Neural cell (in vitro differentiated cells): ENCODE results near the gene SLC9A1. TPM values are rescaled to one million over a fixed set of nuclear protein-coding genes. Genes with fewer than 3 reads are reported as not detected.

Source experiments
- H2AFZ ChIP-seq: fragments of 200-600, 300-800 bp; sonication (generic), shearing (Covaris generic); 2 replicates; pipeline ENCODE4 v1.6.0; 2014; ENCODE audit warnings: low read depth, mild to moderate bottlenecking, antibody characterized with exemption, low read length, moderate library complexity
- H3F3A ChIP-seq: fragments of 200-600 bp; shearing (Covaris generic); 2 replicates; pipeline ENCODE4 v1.6.1; 2016; ENCODE audit warnings: mild to moderate bottlenecking, moderate library complexity, mixed read lengths, antibody characterized with exemption, low read length; ENCODE audit not compliant: insufficient read depth, poor library complexity, severe bottlenecking
- H3K27ac ChIP-seq: fragments of 200-600, 300-800 bp; sonication (generic), shearing (Covaris generic); 2 replicates; pipeline ENCODE4 v1.5.1; 2014; ENCODE audit warnings: mild to moderate bottlenecking, low read length, moderate library complexity
- H3K27me3 ChIP-seq: fragments of 300-800, 200-600 bp; sonication (generic), shearing (Covaris generic); 2 replicates; pipeline ENCODE4 v1.6.0; 2014; ENCODE audit warnings: mild to moderate bottlenecking, low read depth, low read length, moderate library complexity; ENCODE audit not compliant: insufficient read depth
- H3K36me3 ChIP-seq: fragments of 300-800, 200-600 bp; sonication (generic), shearing (Covaris generic); 2 replicates; pipeline ENCODE4 v1.5.1; 2014; ENCODE audit warnings: mild to moderate bottlenecking, antibody characterized with exemption, low read length, moderate library complexity; ENCODE audit not compliant: insufficient read depth
- H3K4me2 ChIP-seq: fragments of 300-800, 200-600 bp; sonication (generic), shearing (Covaris generic); 2 replicates; pipeline ENCODE4 v1.6.0; 2014; ENCODE audit warnings: mild to moderate bottlenecking, low read length
- H3K4me3 ChIP-seq: fragments of 300-800, 200-600 bp; sonication (generic), shearing (Covaris generic); 2 replicates; pipeline ENCODE4 v1.5.1; 2014; ENCODE audit warnings: mild to moderate bottlenecking, low read length, moderate library complexity
- H3K79me2 ChIP-seq: fragments of 200-600 bp; shearing (Covaris generic); replicated peaks from 2 replicates; pipeline ENCODE4 v1.6.0; 2014; ENCODE audit warnings: mild to moderate bottlenecking, low read length, moderate library complexity; ENCODE audit not compliant: insufficient read depth
- H3K9ac ChIP-seq: fragments of 300-800, 200-600 bp; sonication (generic), shearing (Covaris generic); 2 replicates; pipeline ENCODE4 v1.6.1; 2016; ENCODE audit warnings: mild to moderate bottlenecking, low read length, mixed read lengths
- H3K9me2 ChIP-seq: fragments of 200-600 bp; shearing (Covaris generic); 2 replicates; pipeline ENCODE4 v1.6.1; 2016; ENCODE audit warnings: mild to moderate bottlenecking, low read length, mixed read lengths; ENCODE audit not compliant: insufficient read depth
- H3K9me3 ChIP-seq: fragments of 200-600, 300-800 bp; sonication (generic), shearing (Covaris generic); 2 replicates; pipeline ENCODE4 v1.6.1; 2016; ENCODE audit warnings: mild to moderate bottlenecking, mixed run types, low read length, moderate library complexity, mixed read lengths
- H4K20me1 ChIP-seq: fragments of 200-600 bp; shearing (Covaris generic); 2 replicates; pipeline ENCODE4 v1.6.1; 2016; ENCODE audit warnings: mild to moderate bottlenecking, mixed run types; ENCODE audit not compliant: insufficient read depth
- CTCF ChIP-seq: fragments of 450-650 bp; IDR thresholded peaks from 2 replicates; pipeline ENCODE4 v1.5.1; 2014; ENCODE audit warnings: antibody characterized with exemption, mild to moderate bottlenecking, moderate library complexity; ENCODE audit not compliant: poor library complexity, severe bottlenecking
- EP300 ChIP-seq: fragments of 450-650 bp; conservative IDR thresholded peaks from 2 replicates; pipeline ENCODE4 v1.6.1; 2014; ENCODE audit warnings: antibody characterized with exemption, mild to moderate bottlenecking, moderate library complexity; ENCODE audit not compliant: poor library complexity, severe bottlenecking
- EZH2 ChIP-seq: fragments of 200-600, 300-800 bp; shearing (Covaris generic), sonication (generic); IDR thresholded peaks from 2 replicates; pipeline ENCODE4 v1.6.1; 2014; ENCODE audit warnings: antibody characterized with exemption, low read length, borderline replicate concordance, mild to moderate bottlenecking; ENCODE audit not compliant: insufficient read depth, poor library complexity, severe bottlenecking
- MXI1 ChIP-seq: fragments of 450-650 bp; conservative IDR thresholded peaks from 2 replicates; pipeline ENCODE4 v1.6.1; 2014; ENCODE audit warnings: antibody characterized with exemption, mild to moderate bottlenecking; ENCODE audit not compliant: poor library complexity, severe bottlenecking
- POLR2AphosphoS5 ChIP-seq: IDR thresholded peaks from 2 replicates; pipeline ENCODE4 v1.6.1; 2012
- RAD21 ChIP-seq: fragments of 450-650 bp; conservative IDR thresholded peaks from 2 replicates; pipeline ENCODE4 v1.6.1; 2014; ENCODE audit warnings: antibody characterized with exemption, mild to moderate bottlenecking, moderate library complexity
- REST ChIP-seq: IDR thresholded peaks from 2 replicates; pipeline ENCODE4 v1.6.1; 2012; ENCODE audit warnings: borderline replicate concordance
- SMC3 ChIP-seq: fragments of 450-650 bp; conservative IDR thresholded peaks from 2 replicates; pipeline ENCODE4 v1.6.1; 2014; ENCODE audit warnings: antibody characterized with exemption, mild to moderate bottlenecking, moderate library complexity; ENCODE audit not compliant: poor library complexity
- TAF1 ChIP-seq: IDR thresholded peaks from 2 replicates; pipeline ENCODE4 v1.6.1; 2012; ENCODE audit warnings: low read depth
- polyA plus RNA-seq: library from polyadenylated mRNA; depleted of rRNA; stranded (reverse); fragments of >200 nt; gene quantifications from 2 replicates; pipeline ENCODE4 v1.2.3, GENCODE V29; 2014

Gene SLC9A1
- polyA plus RNA-seq, 1 donor from 2014 or later = 1.5 TPM

GRCh38 chr1:27065999-27066630 lies 88.8 kb downstream of the SLC9A1 start:
- no peak overlapping the region for H3K27ac ChIP-seq
- TF ChIP-seq EZH2 = no peak
- no peak for TF ChIP-seq EP300
- no peak for TF ChIP-seq REST
- no peak for TF ChIP-seq MXI1
- no peak for TF ChIP-seq SMC3
- no peak for TF ChIP-seq TAF1

DNA sequence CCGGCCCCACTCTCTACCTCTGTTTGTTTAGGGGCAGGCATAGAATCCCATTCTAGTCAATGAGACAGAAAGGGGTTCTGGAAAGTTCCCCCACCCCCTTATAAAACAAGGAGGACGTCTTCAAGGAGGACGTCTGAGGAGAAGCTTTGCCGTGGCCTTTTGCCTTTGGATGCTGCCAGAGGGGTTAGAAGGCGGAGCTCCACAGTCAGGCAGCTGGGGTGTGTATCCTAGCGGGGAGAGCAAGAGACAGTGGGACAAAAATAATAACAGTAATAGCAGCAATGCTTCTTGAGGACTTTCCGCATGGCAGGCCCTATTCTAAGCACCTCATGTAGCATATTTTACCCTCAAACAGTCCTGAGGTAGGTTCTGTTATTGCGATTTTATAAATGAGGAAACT lies 94.0 kb downstream of the SLC9A1 start:
- Histone ChIP-seq H3F3A (no peaks in the 10 kb centered on the region), H3K27me3 (no peaks in the 10 kb centered on the region), H3K27ac (no peak overlapping the region), H3K9me2 (no peaks in the 10 kb centered on the region), H3K9ac (no peak overlapping the region), H4K20me1 (no peaks in the 10 kb centered on the region), H3K4me2 (no peak overlapping the region), H3K36me3 (no peaks in the 10 kb centered on the region), H3K4me3 (no peak overlapping the region), H2AFZ (no peak overlapping the region), H3K9me3 (no peaks in the 10 kb centered on the region), H3K79me2 (no peaks in the 10 kb centered on the region)
- TF ChIP-seq CTCF = no peak
- no peak for TF ChIP-seq EZH2
- no peak for TF ChIP-seq REST
- TF ChIP-seq EP300 = no peak
- TF ChIP-seq POLR2AphosphoS5 = no peak
- no peak for TF ChIP-seq RAD21
- no peak for TF ChIP-seq TAF1
- no peak for TF ChIP-seq SMC3
- TF ChIP-seq MXI1 = no peak

More at GRCh38 chr1:27065999-27066630, 88.8 kb downstream of the SLC9A1 start:
- Histone ChIP-seq H3K9ac (no peak overlapping the region), H2AFZ (no peak overlapping the region), H3F3A (no peaks in the 10 kb centered on the region), H3K4me3 (no peak overlapping the region), H3K9me3 (no peaks in the 10 kb centered on the region), H4K20me1 (no peaks in the 10 kb centered on the region), H3K36me3 (no peaks in the 10 kb centered on the region), H3K79me2 (no peaks in the 10 kb centered on the region), H3K9me2 (no peaks in the 10 kb centered on the region), H3K27me3 (no peaks in the 10 kb centered on the region), H3K4me2 (no peak overlapping the region)
